Prostate gland (tissue), 2 donors: ENCODE data around the gene CCDC85A.

Experiments
- POLR2A ChIP-seq: fragments of 450-650 bp; IDR thresholded peaks from one replicate; pipeline ENCODE4 v1.6.1; 2016; ENCODE audit warnings: antibody characterized with exemption, mild to moderate bottlenecking
- TF ChIP-seq, protein P1 (sequence below), 4 experiments: fragments of 200-600 bp in 2 of 4; fragments of 450-650 bp in 2 of 4; sonication (generic) in 2 of 4; IDR thresholded peaks; 1 replicate in 3 of 4; 2 replicates in 1 of 4; pipeline ENCODE4 v1.5.1; 2016 to 2019; ENCODE audit warnings: antibody characterized with exemption in 4 of 4, mild to moderate bottlenecking in 2 of 4, moderate library complexity in 2 of 4

DNA sequence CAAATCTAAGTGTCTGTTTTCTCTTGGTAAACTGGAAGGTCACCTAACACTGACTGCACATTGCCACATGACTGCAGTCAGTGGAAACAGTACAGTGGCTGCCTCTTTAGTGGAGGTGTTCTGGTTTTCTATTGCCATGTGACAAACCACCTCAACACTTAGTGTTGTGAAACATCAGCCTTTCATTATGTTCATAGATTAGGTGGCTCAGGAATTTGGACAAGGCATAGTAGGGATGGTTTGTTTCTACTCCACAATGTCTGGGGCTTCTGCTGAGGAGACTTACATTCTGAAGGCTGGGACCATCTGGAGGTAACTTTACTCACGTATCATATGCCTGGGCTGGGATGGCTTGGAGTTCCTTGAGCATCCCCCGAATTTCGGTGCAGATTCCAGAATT, 26.5 kb downstream of the CCDC85A start:
- TF ChIP-seq, protein P1, sequence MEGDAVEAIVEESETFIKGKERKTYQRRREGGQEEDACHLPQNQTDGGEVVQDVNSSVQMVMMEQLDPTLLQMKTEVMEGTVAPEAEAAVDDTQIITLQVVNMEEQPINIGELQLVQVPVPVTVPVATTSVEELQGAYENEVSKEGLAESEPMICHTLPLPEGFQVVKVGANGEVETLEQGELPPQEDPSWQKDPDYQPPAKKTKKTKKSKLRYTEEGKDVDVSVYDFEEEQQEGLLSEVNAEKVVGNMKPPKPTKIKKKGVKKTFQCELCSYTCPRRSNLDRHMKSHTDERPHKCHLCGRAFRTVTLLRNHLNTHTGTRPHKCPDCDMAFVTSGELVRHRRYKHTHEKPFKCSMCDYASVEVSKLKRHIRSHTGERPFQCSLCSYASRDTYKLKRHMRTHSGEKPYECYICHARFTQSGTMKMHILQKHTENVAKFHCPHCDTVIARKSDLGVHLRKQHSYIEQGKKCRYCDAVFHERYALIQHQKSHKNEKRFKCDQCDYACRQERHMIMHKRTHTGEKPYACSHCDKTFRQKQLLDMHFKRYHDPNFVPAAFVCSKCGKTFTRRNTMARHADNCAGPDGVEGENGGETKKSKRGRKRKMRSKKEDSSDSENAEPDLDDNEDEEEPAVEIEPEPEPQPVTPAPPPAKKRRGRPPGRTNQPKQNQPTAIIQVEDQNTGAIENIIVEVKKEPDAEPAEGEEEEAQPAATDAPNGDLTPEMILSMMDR (IDR thresholded peaks at IDR 0.05) = no peak
- no peak for TF ChIP-seq POLR2A
